ENCODE data around the gene CYCS.
"Not testable (repeated sequence)": the region's sequence is repeated elsewhere in the genome, so short reads cannot be mapped to it uniquely, and the experiment has no call there.

Gene CYCS

DNA sequence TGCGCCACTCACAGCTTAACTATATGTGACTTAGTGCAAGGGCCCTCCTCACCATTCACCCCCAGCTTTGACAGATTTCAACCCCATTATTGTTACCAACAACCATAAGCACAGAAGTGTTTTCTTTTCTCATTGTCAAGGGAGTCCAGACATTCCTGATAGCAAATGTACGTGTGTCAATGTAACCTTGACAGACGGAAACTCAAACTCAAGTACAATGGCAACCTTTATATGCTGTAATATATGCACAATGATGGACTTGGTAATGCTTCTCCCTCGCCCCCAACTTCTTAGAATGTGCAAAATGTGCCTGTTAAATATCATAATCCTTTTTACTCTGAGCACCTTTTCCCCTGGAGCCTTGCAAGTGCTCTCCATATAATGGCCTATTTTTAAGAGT is 34.7 kb downstream of the CYCS start:
- DNase-seq (ENCODE audit: extremely low read depth, low read depth) = no peak
- TF ChIP-seq, protein P1, sequence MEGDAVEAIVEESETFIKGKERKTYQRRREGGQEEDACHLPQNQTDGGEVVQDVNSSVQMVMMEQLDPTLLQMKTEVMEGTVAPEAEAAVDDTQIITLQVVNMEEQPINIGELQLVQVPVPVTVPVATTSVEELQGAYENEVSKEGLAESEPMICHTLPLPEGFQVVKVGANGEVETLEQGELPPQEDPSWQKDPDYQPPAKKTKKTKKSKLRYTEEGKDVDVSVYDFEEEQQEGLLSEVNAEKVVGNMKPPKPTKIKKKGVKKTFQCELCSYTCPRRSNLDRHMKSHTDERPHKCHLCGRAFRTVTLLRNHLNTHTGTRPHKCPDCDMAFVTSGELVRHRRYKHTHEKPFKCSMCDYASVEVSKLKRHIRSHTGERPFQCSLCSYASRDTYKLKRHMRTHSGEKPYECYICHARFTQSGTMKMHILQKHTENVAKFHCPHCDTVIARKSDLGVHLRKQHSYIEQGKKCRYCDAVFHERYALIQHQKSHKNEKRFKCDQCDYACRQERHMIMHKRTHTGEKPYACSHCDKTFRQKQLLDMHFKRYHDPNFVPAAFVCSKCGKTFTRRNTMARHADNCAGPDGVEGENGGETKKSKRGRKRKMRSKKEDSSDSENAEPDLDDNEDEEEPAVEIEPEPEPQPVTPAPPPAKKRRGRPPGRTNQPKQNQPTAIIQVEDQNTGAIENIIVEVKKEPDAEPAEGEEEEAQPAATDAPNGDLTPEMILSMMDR (IDR thresholded peaks at IDR 0.05; ENCODE audit: low read depth, low read length) = no peak

DNA sequence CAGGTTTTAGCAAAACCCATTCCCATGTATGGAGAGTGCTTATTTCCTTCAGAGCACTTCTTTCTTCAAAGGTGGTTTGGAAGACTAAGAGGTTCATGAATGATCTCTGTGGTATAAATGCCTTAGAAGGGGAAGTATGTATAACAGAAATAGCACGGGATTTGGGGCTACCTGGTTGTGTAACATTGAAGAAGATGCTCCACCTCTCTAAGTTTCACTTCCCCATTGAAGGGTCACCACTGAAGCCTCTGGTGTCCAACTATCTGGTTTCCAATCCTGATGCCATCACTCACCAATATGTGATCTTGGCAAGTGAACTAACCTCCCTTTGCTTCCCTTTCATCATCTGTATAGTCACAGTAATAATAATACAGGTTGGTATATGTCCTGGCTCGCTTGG is 37.2 kb downstream of the CYCS start:
- DNase-seq (ENCODE audit: extremely low read depth, low read depth) = no peak
- TF ChIP-seq, protein P1 (IDR thresholded peaks at IDR 0.05; ENCODE audit: low read depth, low read length) = no peak

DNA sequence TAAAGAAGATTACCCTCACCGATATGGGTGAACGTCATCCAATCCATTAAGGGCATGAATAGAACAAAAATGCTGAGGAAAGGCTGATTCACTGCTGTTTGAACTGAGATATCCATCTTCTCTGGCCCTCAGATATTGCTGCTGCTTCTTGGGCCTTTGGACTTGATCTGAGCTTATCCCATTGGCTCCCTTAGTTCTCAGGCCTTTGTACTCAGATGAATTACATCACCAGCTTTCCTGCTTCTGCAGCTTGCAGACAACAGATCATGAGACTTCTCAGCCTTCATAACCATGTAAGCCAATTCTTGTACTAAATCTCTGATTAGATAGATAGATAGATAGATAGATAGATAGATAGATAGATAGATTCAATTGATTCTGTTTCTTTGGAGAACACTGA is 40.2 kb downstream of the CYCS start:
- TF ChIP-seq, protein P1 (IDR thresholded peaks at IDR 0.05; ENCODE audit: low read depth, low read length) = no peak
- DNase-seq (ENCODE audit: extremely low read depth, low read depth) = no peak

DNA sequence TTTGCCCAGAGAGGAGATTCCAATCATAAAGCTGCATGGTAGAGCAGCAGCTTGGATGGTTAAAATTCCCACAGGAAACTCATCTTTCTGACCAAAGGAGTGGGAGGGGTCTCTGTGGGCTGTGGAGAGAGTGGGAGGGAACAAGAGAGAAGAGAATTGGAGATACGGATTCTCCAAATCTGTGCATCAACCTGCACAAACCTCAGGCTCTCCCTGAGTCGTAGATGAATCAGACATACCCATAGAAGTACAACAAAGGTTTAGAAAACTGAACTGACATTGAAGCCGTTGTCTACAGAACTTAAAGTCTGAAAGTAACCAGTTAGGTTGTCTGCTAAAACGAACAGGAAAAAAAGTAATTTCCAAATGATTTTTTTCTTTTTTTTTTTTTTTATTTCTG is 41.9 kb downstream of the CYCS start:
- TF ChIP-seq, protein P1 (IDR thresholded peaks at IDR 0.05; ENCODE audit: low read depth, low read length) = no peak
- DNase-seq (ENCODE audit: extremely low read depth, low read depth) = no peak

DNA sequence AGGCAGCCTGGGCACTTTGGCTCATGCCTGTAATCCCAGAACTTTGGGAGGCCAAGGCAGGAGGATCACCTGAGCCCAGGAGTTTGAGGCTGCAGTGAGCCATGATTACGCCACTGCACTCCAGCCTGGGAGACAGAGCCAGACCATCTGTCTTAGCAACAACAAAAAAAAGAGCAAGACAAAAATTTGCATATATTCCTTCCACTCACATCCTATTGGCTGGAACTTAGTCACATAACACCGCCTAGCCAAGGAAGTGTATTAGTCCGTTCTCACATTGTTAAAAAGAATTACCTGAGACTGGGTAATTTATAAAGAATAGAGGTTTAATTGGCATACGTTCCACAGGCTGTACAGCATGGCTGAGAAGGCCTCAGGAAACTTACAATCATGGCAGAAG is 43.0 kb downstream of the CYCS start:
- not testable (repeated sequence) for DNase-seq (ENCODE audit: extremely low read depth, low read depth)

DNA sequence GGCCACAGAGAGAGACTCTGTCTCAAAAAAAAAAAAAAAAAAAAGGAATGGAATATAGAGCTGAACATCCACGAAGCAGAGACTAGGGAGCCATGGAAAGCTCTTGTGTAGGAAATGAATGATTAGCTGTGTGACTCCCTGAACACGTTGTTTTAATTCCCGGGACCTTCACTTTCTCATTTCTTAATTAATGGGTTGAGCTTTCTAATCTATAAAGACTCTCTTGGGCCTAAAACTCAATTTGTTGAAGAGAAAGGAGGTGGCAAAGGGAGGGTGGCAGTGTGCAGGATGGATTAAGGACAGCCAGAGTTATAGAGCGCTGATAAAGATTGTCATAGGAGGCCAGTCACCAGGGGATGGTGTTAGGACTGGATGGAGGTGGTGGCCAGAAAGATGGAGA is 48.0 kb downstream of the CYCS start:
- TF ChIP-seq, protein P1 (IDR thresholded peaks at IDR 0.05; ENCODE audit: low read depth, low read length) = no peak
- DNase-seq (ENCODE audit: extremely low read depth, low read depth) = no peak

DNA sequence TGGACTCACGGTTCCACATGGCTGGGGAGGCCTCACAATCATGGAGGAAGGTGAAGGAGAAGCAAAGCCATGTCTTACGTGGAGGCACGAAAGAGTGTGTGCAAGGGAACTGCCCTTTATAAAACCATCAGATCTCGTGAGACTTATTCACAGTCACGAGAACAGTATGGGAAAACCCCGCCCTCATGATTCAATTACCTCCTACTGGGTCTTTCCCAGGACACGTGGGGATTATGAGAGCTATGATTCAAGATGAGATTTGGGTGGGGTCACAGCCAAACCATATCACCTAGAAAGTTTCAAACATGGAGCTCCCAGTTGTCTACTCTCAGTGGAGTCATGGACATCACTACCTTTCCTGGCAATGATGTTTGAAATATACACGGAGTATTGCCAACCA is 49.6 kb downstream of the CYCS start:
- TF ChIP-seq, protein P1 (IDR thresholded peaks at IDR 0.05; ENCODE audit: low read depth, low read length) = no peak
- no peak for DNase-seq (ENCODE audit: extremely low read depth, low read depth)

DNA sequence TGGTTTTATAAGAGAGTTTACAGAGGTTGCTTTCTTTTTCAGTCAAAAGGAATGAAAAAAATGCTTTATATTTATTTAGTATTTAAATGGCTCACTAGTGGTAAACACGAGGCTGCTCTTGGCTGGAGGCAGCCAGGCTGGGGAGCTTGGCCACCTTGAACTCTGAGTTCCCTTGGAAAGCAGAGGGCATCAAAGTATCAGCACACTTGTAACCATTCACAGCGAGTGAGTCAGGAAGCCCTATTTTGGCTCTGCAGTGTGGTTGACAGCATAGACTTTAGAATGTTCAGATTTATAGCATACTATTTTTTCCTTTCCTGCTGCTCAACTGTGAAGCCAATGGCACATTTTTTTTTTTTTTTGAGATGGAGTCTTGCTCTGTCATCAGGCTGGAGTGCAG is 51.6 kb downstream of the CYCS start:
- TF ChIP-seq, protein P1 (IDR thresholded peaks at IDR 0.05; ENCODE audit: low read depth, low read length) = no peak
- DNase-seq (ENCODE audit: extremely low read depth, low read depth) = no peak
